Endothelial cell of umbilical vein (primary cell): ENCODE results near the gene DUSP14. TPM values are rescaled to one million over a fixed set of nuclear protein-coding genes. Genes with fewer than 3 reads are reported as not detected.
A peak's percentile ranks its signal among the peaks of the same experiment; 100 is the strongest.

Source experiments
- BruUV-seq: library from RNA; stranded (reverse); fragments of 400-500 nt; replicated peaks from 2 replicates; lab custom pipeline; 2021; lab: Mats Ljungman, UMichigan
- CTCF ChIA-PET: fragments of 300-600, 350-600 bp; sonication (Branson Sonifier 250); formaldehyde crosslinking; loops from one replicate; lab custom pipeline; 2021; ENCODE audit warnings: antibody characterized with exemption, inconsistent platforms; lab: Charles Lee
- POLR2A ChIA-PET: fragments of 300-600, 350-600 bp; sonication (Branson Sonifier 250); formaldehyde crosslinking; loops from one replicate; lab custom pipeline; 2021; ENCODE audit warnings: antibody characterized with exemption, inconsistent platforms; lab: Charles Lee
- DNase-seq: peaks from one replicate; pipeline ENCODE4 v3.0.0-alpha.2; 2011; ENCODE audit warnings: low read depth, low spot score
- FAIRE-seq: peaks from 2 replicates; lab custom pipeline; 2011; peaks lifted over from hg19 to GRCh38; lab: Jason Lieb, UNC
- H2AFZ ChIP-seq: 2 replicates; pipeline ENCODE4 v1.6.0; 2012; ENCODE audit warnings: low read depth, low read length, control low read depth, inconsistent platforms
- H3K27ac ChIP-seq: 2 replicates; pipeline ENCODE4 v1.5.1; 2011; ENCODE audit warnings: low read depth, mild to moderate bottlenecking, control low read depth, low read length, moderate library complexity; ENCODE audit not compliant: insufficient read depth
- H3K27me3 ChIP-seq, 2 experiments: 2 replicates each; pipeline versions ENCODE4 v1.6.0 to v1.6.1; 2011; ENCODE audit warnings: low read length in 2 of 2, mixed read lengths in 1 of 2; ENCODE audit not compliant: control insufficient read depth in 2 of 2, insufficient read depth in 2 of 2
- H3K36me3 ChIP-seq, 2 experiments: 2 replicates in 1 of 2; 3 replicates in 1 of 2; pipeline ENCODE4 v1.5.1; 2011; ENCODE audit warnings: low read length in 2 of 2, mild to moderate bottlenecking in 1 of 2, moderate library complexity in 1 of 2; ENCODE audit not compliant: control insufficient read depth in 2 of 2, insufficient read depth in 2 of 2; ENCODE audit errors: extremely low read depth in 1 of 2
- H3K4me1 ChIP-seq: 3 replicates; pipeline ENCODE4 v1.5.1; 2011; ENCODE audit warnings: mild to moderate bottlenecking, low read length; ENCODE audit not compliant: control insufficient read depth, insufficient read depth; ENCODE audit errors: extremely low read depth
- H3K4me2 ChIP-seq: 2 replicates; pipeline ENCODE4 v1.6.1; 2011; ENCODE audit warnings: low read length, control low read depth, mixed read lengths; ENCODE audit not compliant: insufficient read depth
- H3K4me3 ChIP-seq, 3 experiments: fragments of 200-600 bp in 1 of 3; sonication (generic), shearing (Covaris generic) in 1 of 3; replicated peaks in 1 of 3; 2 replicates each; pipeline ENCODE4 v1.5.1; 2011 to 2016; ENCODE audit warnings: control low read depth in 3 of 3, low read length in 3 of 3, mild to moderate bottlenecking in 2 of 3, inconsistent platforms in 1 of 3, low read depth in 1 of 3, moderate library complexity in 1 of 3; ENCODE audit not compliant: insufficient read depth in 1 of 3
- H3K79me2 ChIP-seq: 2 replicates; pipeline ENCODE4 v1.6.0; 2012; ENCODE audit warnings: low read length, inconsistent platforms; ENCODE audit not compliant: control insufficient read depth, insufficient read depth
- H3K9ac ChIP-seq: replicated peaks from 2 replicates; pipeline ENCODE3; 2011; ENCODE audit warnings: low read length, control low read depth; ENCODE audit not compliant: insufficient read depth; ENCODE audit errors: extremely low read depth
- H3K9me1 ChIP-seq: replicated peaks from 3 replicates; pipeline ENCODE4 v1.6.0; 2011; ENCODE audit warnings: mild to moderate bottlenecking, low read length; ENCODE audit not compliant: control insufficient read depth, insufficient read depth; ENCODE audit errors: extremely low read depth
- H3K9me3 ChIP-seq: replicated peaks from 2 replicates; pipeline ENCODE4 v1.5.1; 2012; ENCODE audit warnings: low read length, inconsistent platforms; ENCODE audit not compliant: control insufficient read depth, insufficient read depth
- H4K20me1 ChIP-seq: replicated peaks from 2 replicates; pipeline ENCODE3; 2011; ENCODE audit warnings: mild to moderate bottlenecking, low read length; ENCODE audit not compliant: control insufficient read depth, insufficient read depth; ENCODE audit errors: extremely low read depth
- CTCF ChIP-seq, 2 donors: IDR thresholded peaks; 1 replicate in 1 of 2; 2 replicates in 1 of 2; pipeline ENCODE4 v1.5.1; 2011; ENCODE audit warnings: low read length in 2 of 2, mild to moderate bottlenecking in 2 of 2, moderate library complexity in 2 of 2, control low read depth in 1 of 2, inconsistent platforms in 1 of 2, low read depth in 1 of 2; ENCODE audit not compliant: insufficient read depth in 1 of 2; ENCODE audit errors: extremely low read depth in 1 of 2
- EZH2 ChIP-seq: IDR thresholded peaks from 2 replicates; pipeline ENCODE4 v1.6.1; 2012; ENCODE audit warnings: borderline replicate concordance, low read depth, mild to moderate bottlenecking, moderate library complexity, low read length, inconsistent platforms; ENCODE audit not compliant: severe bottlenecking
- FOS ChIP-seq: IDR thresholded peaks from 2 replicates; pipeline ENCODE4 v1.6.1; 2011; ENCODE audit warnings: mild to moderate bottlenecking, low read length, moderate library complexity, borderline replicate concordance; ENCODE audit not compliant: insufficient read depth
- GATA2 ChIP-seq: IDR thresholded peaks from 2 replicates; pipeline ENCODE4 v1.7.0; 2011; ENCODE audit warnings: low read depth, mild to moderate bottlenecking, moderate library complexity, mixed read lengths, low read length; ENCODE audit not compliant: insufficient read length, insufficient read depth
- JUN ChIP-seq: IDR thresholded peaks from 2 replicates; pipeline ENCODE4 v1.6.1; 2011; ENCODE audit warnings: borderline replicate concordance, low read depth; ENCODE audit not compliant: insufficient read length, insufficient read depth
- MAX ChIP-seq: IDR thresholded peaks from 2 replicates; pipeline ENCODE4 v1.6.1; 2011; ENCODE audit not compliant: insufficient read depth, insufficient read length
- MYC ChIP-seq: IDR thresholded peaks from one replicate; pipeline ENCODE4 v1.6.1; 2011; ENCODE audit warnings: mild to moderate bottlenecking, low read depth, low read length
- POLR2A ChIP-seq: IDR thresholded peaks from 2 replicates; pipeline ENCODE4 v1.6.1; 2012; ENCODE audit warnings: low read depth, mild to moderate bottlenecking, control low read depth, low read length
- POLR2AphosphoS5 ChIP-seq: IDR thresholded peaks from 2 replicates; pipeline ENCODE4 v1.6.1; 2012; ENCODE audit warnings: low read depth, mild to moderate bottlenecking, control low read depth, low read length, moderate library complexity; ENCODE audit not compliant: insufficient read depth
- dilution Hi-C: fragments of 300-500 bp; cut with MboI; formaldehyde crosslinking; loops from one replicate; pipeline ENCODE4 v1.15.0; 2019; ENCODE audit warnings: low sequenced_read_pairs; ENCODE audit not compliant: extremely low pct_ligation_motif_present
- intact Hi-C: fragments of 100-400 bp; cut with micrococcal nuclease; formaldehyde crosslinking; loops from one replicate; pipeline ENCODE4 v1.10.0; 2022
- polyA plus RNA-seq, 4 experiments: library from polyadenylated mRNA; depleted of rRNA in 3 of 4; stranded (reverse) in 3 of 4; unstranded in 1 of 4; fragments of >200 nt; gene quantifications; 2 replicates each; pipeline versions ENCODE4 v1.2.1 to v1.2.3, GENCODE V29; 2011 to 2012; ENCODE audit warnings: missing spikeins in 1 of 4
- total RNA-seq: library from RNA; stranded (reverse); gene quantifications from 2 replicates; pipeline ENCODE4 v1.2.3, GENCODE V29; 2021

Gene DUSP14
- total and polyA plus RNA-seq, 2 donors (not counting 3 experiments of a cell fraction or from before 2014, with no cell fraction given): 36.4 to 62.5 TPM

- H3K79me2 ChIP-seq: peaks cover 6% of the 10 kb centered on the region
- ChIA-PET CTCF (interaction anchor here (0.6 to 2.2 kb wide), 2 partner anchors 16 to 319 kb away, joined by 3 to 8 read pairs; no protein-coding TSS in a partner anchor), POLR2A (interaction anchor here (0.6 kb wide), 1 partner anchor 10 kb away, joined by 3 read pairs; no protein-coding TSS in a partner anchor)
- no peak overlapping the region for H3K4me2 ChIP-seq
- dilution Hi-C loops (no loop called here), intact Hi-C loops (no loop called here)
- no peak overlapping the region for H3K4me3 ChIP-seq
- TSS peak; percentile 28 for BruUV-seq
- H2AFZ ChIP-seq: no peak overlapping the region
- no peaks in the 10 kb centered on the region for H3K27me3 ChIP-seq
- H3K9ac ChIP-seq: no peak overlapping the region
- no peaks in the 10 kb centered on the region for H3K9me3 ChIP-seq
- peaks cover 10 to 12% of the 10 kb centered on the region in 2 experiments for H3K36me3 ChIP-seq
- no peak overlapping the region for H3K27ac ChIP-seq
- TF ChIP-seq POLR2A (no peak), MAX (no peak), CTCF (IDR thresholded peaks at IDR 0.05; ENCODE audit: extremely low read depth in 1 of 2, insufficient read depth in 1 of 2, low read depth in 1 of 2, low read length in 2 of 2) (no peak)
- no peaks in the 10 kb centered on the region for H4K20me1 ChIP-seq
- FAIRE-seq (no peak), DNase-seq (no peak)
- H3K4me1 ChIP-seq: peaks cover 7% of the 10 kb centered on the region
- no peaks in the 10 kb centered on the region for H3K9me1 ChIP-seq
Measured at GRCh38 chr17:37553401-37553966, 63.8 kb downstream of the DUSP14 start.

- Histone ChIP-seq H3K27me3 (no peaks in the 10 kb centered on the region), H2AFZ (no peak overlapping the region), H3K27ac (no peak overlapping the region), H3K4me3 (no peak overlapping the region), H3K9ac (no peak overlapping the region), H4K20me1 (no peaks in the 10 kb centered on the region), H3K79me2 (peaks cover 6% of the 10 kb centered on the region), H3K4me2 (no peak overlapping the region), H3K4me1 (no peaks in the 10 kb centered on the region), H3K9me3 (no peaks in the 10 kb centered on the region), H3K9me1 (no peaks in the 10 kb centered on the region), H3K36me3 (peaks cover 14 to 16% of the 10 kb centered on the region in 2 experiments)
- dilution Hi-C loops (no loop called here), intact Hi-C loops (loop anchor here (2.0 kb wide), 1 partner anchor 29 kb away; no protein-coding TSS in a partner anchor)
- no peak for TF ChIP-seq MAX
- no peak for TF ChIP-seq MYC
- TF ChIP-seq GATA2: no peak
- no peak for TF ChIP-seq EZH2
- TF ChIP-seq POLR2A: no peak
- TF ChIP-seq FOS: no peak
- TF ChIP-seq POLR2AphosphoS5: no peak
- no peak for TF ChIP-seq CTCF (IDR thresholded peaks at IDR 0.05; ENCODE audit: extremely low read depth in 1 of 2, insufficient read depth in 1 of 2, low read depth in 1 of 2, low read length in 2 of 2)
- no peak for TF ChIP-seq JUN
- FAIRE-seq (no peak), DNase-seq (no peak)
- ChIA-PET CTCF (interaction anchor here (0.6 to 1.5 kb wide), 3 partner anchors 10 to 194 kb away, joined by 3 to 4 read pairs (median 4); no protein-coding TSS in a partner anchor), POLR2A (no interaction called here)
- no TSS peak for BruUV-seq
Measured at GRCh38 chr17:37555386-37555785, 65.7 kb downstream of the DUSP14 start.
